ENCODE measurements around the gene NR4A1. TPM values are rescaled to one million over a fixed set of nuclear protein-coding genes. Genes with fewer than 3 reads are reported as not detected.

NR4A1 gene
- total RNA-seq, 1 experiment from 2014 or later: 90.7 TPM

- intact Hi-C loops (cut with micrococcal nuclease): no loop called here
- no peaks in the 10 kb centered on the region for H3F3A ChIP-seq (ENCODE audit: low read length, unreplicated experiment)
- H2AFZ ChIP-seq (ENCODE audit: low read length): no peak overlapping the region
- BruUV-seq (replicated peaks): no TSS peak
- ChIA-PET POLR2A (ENCODE audit: unreplicated experiment) (no interaction called here), CTCF (interaction anchor here (0.5 kb wide), 1 partner anchor 56 kb away, joined by 3 read pairs; no protein-coding TSS in a partner anchor)
- H3K27me3 ChIP-seq (ENCODE audit: low read length): no peaks in the 10 kb centered on the region
- H3K9me2 ChIP-seq (replicated peaks; ENCODE audit: low read length): no peaks in the 10 kb centered on the region
- 0 out of 2 replicates have a peak, but pooled peaks cover 10% of the 10 kb centered on the region for H4K20me1 ChIP-seq (ENCODE audit: low read length)
- no peak for DNase-seq
- TF ChIP-seq CTCF (conservative IDR thresholded peaks at IDR 0.05; ENCODE audit: low read depth, low read length) (no peak), EZH2phosphoT487 (IDR thresholded peaks at IDR 0.05; ENCODE audit: borderline replicate concordance, low read length) (no peak), EZH2 (IDR thresholded peaks at IDR 0.05; ENCODE audit: low read length, unreplicated experiment) (no peak)
- H3K9me3 ChIP-seq (ENCODE audit: low read length): no peaks in the 10 kb centered on the region
- H3K27ac ChIP-seq (ENCODE audit: low read length): no peak overlapping the region
- no peaks in the 10 kb centered on the region for H3K79me2 ChIP-seq (ENCODE audit: low read length)
- H3K9ac ChIP-seq (ENCODE audit: low read length): no peak overlapping the region
- H3K36me3 ChIP-seq (ENCODE audit: low read depth, low read length): peaks cover 19% of the 10 kb centered on the region; the same call in 1 of the 2 replicates
- H3K4me1 ChIP-seq (ENCODE audit: insufficient read depth, low read length): no peaks in the 10 kb centered on the region
- H3K4me2 ChIP-seq (ENCODE audit: low read length): no peak overlapping the region
- no peak for ATAC-seq
- H3K4me3 ChIP-seq (ENCODE audit: low read length): no peak overlapping the region
These were observed 8.6 kb downstream of the NR4A1 start for GRCh38 chr12:52059582-52060497.

- ChIA-PET CTCF (interaction anchor here (0.5 to 0.6 kb wide), 2 partner anchors 56 to 80 kb away, joined by 3 read pairs; no protein-coding TSS in a partner anchor), POLR2A (ENCODE audit: unreplicated experiment) (no interaction called here)
- no peak for DNase-seq
- Histone ChIP-seq H3K27me3 (ENCODE audit: low read length) (no peaks in the 10 kb centered on the region), H3K27ac (ENCODE audit: low read length) (no peak overlapping the region), H4K20me1 (ENCODE audit: low read length) (0 out of 2 replicates have a peak, but pooled peaks cover 3% of the 10 kb centered on the region), H3K9me2 (replicated peaks; ENCODE audit: low read length) (no peaks in the 10 kb centered on the region), H3K4me3 (ENCODE audit: low read length) (no peak overlapping the region), H3K79me2 (ENCODE audit: low read length) (no peaks in the 10 kb centered on the region), H3K4me1 (ENCODE audit: insufficient read depth, low read length) (no peaks in the 10 kb centered on the region), H3K36me3 (ENCODE audit: low read depth, low read length) (peaks cover 15% of the 10 kb centered on the region; the same call in 1 of the 2 replicates), H3K9ac (ENCODE audit: low read length) (no peak overlapping the region), H3K9me3 (ENCODE audit: low read length) (no peaks in the 10 kb centered on the region), H3K4me2 (ENCODE audit: low read length) (no peak overlapping the region), H2AFZ (ENCODE audit: low read length) (no peak overlapping the region), H3F3A (ENCODE audit: low read length, unreplicated experiment) (no peaks in the 10 kb centered on the region)
- no TSS peak for BruUV-seq (replicated peaks)
- intact Hi-C loops (cut with micrococcal nuclease): no loop called here
- ATAC-seq: no peak
- no peak for TF ChIP-seq EZH2phosphoT487 (IDR thresholded peaks at IDR 0.05; ENCODE audit: borderline replicate concordance, low read length)
- no peak for TF ChIP-seq EZH2 (IDR thresholded peaks at IDR 0.05; ENCODE audit: low read length, unreplicated experiment)
- TF ChIP-seq CTCF (conservative IDR thresholded peaks at IDR 0.05; ENCODE audit: low read depth, low read length): no peak
These were observed 9.4 kb downstream of the NR4A1 start for GRCh38 chr12:52060498-52061177.
